Stimulated activated CD8-positive, alpha-beta memory T cell treated with anti-CD3 and anti-CD28 coated beads, Interleukin-7, amount 100 ng/mL, for 24 hours (primary cell): ENCODE results near the gene PDK4.

Experiments
- DNase-seq: peaks from one replicate; pipeline ENCODE4 v3.0.0-alpha.2; 2020; ENCODE audit warnings: low read depth

PDK4 gene

GRCh38 chr7:95596198-95597063 lies at the start of gene PDK4:
PDK4 (minus strand) TSS chr7:95596516; CDS start chr7:95596293, 223 bp downstream.
- DNase-seq = no peak

GRCh38 chr7:95642173-95642572 lies 45.9 kb upstream of the PDK4 start:
- no peak for DNase-seq

- DNase-seq = no peak
Measured at GRCh38 chr7:95636140-95636940, 40.0 kb upstream of the PDK4 start.

- DNase-seq = no peak
Measured at GRCh38 chr7:95632609-95633008, 36.3 kb upstream of the PDK4 start.

GRCh38 chr7:95631527-95631926 lies 35.2 kb upstream of the PDK4 start:
- no peak for DNase-seq

- no peak for DNase-seq
Measured at GRCh38 chr7:95630702-95631458, 34.6 kb upstream of the PDK4 start.

GRCh38 chr7:95628831-95629439 lies 32.6 kb upstream of the PDK4 start:
- no peak for DNase-seq

- DNase-seq = no peak
Measured at GRCh38 chr7:95623788-95624187, 27.5 kb upstream of the PDK4 start.

- no peak for DNase-seq
Measured at GRCh38 chr7:95622859-95623258, 26.5 kb upstream of the PDK4 start.

- DNase-seq = no peak
Measured at GRCh38 chr7:95622001-95622549, 25.8 kb upstream of the PDK4 start.

- DNase-seq = no peak
Measured at GRCh38 chr7:95621404-95621803, 25.1 kb upstream of the PDK4 start.

GRCh38 chr7:95620631-95621030 lies 24.3 kb upstream of the PDK4 start:
- no peak for DNase-seq

- DNase-seq = no peak
Measured at GRCh38 chr7:95619921-95620320, 23.6 kb upstream of the PDK4 start.

- DNase-seq = no peak
Measured at GRCh38 chr7:95619517-95619916, 23.2 kb upstream of the PDK4 start.

- DNase-seq = no peak
Measured at GRCh38 chr7:95614442-95614940, 18.2 kb upstream of the PDK4 start.

GRCh38 chr7:95611224-95611623 lies 14.9 kb upstream of the PDK4 start:
- DNase-seq = no peak

- no peak for DNase-seq
Measured at GRCh38 chr7:95609277-95609971, 13.1 kb upstream of the PDK4 start.

- no peak for DNase-seq
Measured at GRCh38 chr7:95608359-95609173, 12.2 kb upstream of the PDK4 start.

GRCh38 chr7:95607561-95607960 lies 11.2 kb upstream of the PDK4 start:
- DNase-seq = no peak

- no peak for DNase-seq
Measured at GRCh38 chr7:95605275-95605674, 9.0 kb upstream of the PDK4 start.
